Epithelial cell of esophagus (primary cell): Measurements from ENCODE around the gene TEDC1.
"Not testable (repeated sequence)": the region's sequence is repeated elsewhere in the genome, so short reads cannot be mapped to it uniquely, and the experiment has no call there.

Experiments
- DNase-seq: peaks from one replicate; pipeline ENCODE4 v3.0.0; 2010; ENCODE audit warnings: low read depth
- H3K4me3 ChIP-seq: 2 replicates; pipeline ENCODE4 v1.5.1; 2011; ENCODE audit warnings: mild to moderate bottlenecking, low read length, control low read depth
- TF ChIP-seq, protein P1 (sequence below): IDR thresholded peaks from 2 replicates; pipeline ENCODE4 v1.5.1; 2011; ENCODE audit warnings: low read depth, mild to moderate bottlenecking, low read length, control low read depth, inconsistent platforms; ENCODE audit not compliant: insufficient read depth; ENCODE audit errors: missing control alignments

TEDC1 gene

DNA sequence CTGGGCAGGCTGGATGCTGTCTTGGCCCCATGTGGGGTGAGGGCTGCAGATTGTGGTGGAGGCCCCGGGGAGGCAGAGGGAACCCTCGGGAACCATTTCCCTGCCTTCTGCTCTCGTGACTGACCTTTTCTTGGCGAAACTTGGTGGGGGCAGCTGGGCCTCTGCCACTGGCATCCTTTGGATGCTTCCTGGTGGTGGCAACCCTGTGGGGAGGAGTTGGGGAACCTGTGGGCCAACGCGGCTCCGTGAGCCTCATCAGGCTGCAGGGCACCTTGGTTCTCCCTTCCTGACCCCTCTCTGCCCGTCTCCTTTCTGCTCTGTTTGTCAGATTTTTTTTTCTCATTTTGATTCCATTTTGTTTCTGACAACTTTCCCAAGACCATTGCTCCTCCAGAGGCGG is 49.8 kb downstream of the TEDC1 start:
- H3K4me3 ChIP-seq = no peak overlapping the region
- TF ChIP-seq, protein P1, sequence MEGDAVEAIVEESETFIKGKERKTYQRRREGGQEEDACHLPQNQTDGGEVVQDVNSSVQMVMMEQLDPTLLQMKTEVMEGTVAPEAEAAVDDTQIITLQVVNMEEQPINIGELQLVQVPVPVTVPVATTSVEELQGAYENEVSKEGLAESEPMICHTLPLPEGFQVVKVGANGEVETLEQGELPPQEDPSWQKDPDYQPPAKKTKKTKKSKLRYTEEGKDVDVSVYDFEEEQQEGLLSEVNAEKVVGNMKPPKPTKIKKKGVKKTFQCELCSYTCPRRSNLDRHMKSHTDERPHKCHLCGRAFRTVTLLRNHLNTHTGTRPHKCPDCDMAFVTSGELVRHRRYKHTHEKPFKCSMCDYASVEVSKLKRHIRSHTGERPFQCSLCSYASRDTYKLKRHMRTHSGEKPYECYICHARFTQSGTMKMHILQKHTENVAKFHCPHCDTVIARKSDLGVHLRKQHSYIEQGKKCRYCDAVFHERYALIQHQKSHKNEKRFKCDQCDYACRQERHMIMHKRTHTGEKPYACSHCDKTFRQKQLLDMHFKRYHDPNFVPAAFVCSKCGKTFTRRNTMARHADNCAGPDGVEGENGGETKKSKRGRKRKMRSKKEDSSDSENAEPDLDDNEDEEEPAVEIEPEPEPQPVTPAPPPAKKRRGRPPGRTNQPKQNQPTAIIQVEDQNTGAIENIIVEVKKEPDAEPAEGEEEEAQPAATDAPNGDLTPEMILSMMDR = no peak
- DNase-seq = no peak

DNA sequence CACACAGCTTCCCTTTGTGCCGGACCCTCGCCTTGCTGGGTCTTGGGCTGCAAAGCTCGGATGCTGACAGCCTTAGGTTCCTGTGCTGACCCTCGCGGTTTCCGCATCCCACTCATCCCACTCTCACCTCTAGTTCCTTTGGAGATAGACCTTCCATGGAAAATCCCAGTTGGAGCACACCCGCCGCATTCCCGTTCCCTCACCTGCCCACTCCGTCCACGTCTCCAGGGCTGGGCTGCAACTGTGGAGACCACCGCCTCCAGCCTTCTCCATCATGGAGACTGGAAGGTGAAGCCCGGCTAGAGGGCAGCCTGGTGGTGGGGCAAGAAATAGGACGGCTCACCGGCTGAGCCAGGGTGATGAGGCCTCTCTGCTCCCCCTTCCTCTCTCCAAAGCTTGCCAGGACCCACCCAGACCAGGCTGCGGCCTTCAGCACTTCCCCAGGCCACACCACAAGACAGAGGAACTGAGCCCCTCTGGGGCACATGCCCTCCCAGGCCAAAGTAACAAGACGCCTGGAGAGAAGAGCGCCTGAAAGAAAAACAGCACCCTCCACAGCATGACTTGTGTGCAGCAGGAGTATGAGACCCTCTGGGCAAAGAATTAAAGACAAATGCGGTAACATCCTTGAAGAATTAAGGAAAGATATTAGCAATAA is 50.3 kb downstream of the TEDC1 start:
- H3K4me3 ChIP-seq = no peak overlapping the region
- TF ChIP-seq, protein P1 = no peak
- DNase-seq = no peak

DNA sequence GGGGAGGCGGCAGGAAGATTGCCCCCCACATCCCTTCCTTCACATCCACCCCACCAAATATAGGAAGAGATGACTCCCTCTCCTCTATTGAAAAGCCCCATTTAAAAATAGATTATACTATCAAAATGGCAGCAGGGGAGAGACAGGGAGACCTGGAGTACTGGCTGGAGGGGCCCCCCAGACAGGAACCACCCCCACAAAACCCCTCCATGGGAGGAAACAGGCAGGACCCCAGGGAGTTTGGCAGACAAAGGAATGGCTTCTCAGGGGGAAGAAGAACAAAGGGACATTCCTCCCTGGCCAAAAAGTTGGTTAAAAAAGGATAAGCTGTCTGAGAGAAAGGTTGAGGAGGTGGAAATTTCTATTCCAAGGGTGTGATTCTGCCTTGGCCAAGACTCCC is 54.6 kb downstream of the TEDC1 start:
- H3K4me3 ChIP-seq, DNase-seq: not testable (repeated sequence)

DNA sequence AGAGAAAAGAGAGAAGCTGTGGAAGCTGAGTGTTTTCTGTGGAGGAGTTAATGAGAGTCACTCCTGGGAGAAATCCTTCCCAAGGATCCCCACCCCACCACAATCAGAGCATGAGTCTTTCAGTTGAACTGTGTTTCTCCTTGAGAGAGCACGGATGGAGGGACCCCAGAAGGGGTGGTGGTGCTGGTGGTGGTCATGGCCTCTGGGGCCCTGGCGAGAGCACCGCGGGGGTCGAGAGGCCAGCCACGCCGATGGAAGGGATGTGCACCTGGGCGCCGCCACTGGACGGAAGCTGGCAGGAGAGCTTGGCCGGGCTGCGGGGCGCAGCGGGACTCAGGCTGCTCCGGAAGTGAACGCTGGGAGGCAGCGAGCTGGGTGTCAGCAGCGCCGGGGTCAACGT is 55.4 kb downstream of the TEDC1 start:
- not testable (repeated sequence) for H3K4me3 ChIP-seq, DNase-seq

DNA sequence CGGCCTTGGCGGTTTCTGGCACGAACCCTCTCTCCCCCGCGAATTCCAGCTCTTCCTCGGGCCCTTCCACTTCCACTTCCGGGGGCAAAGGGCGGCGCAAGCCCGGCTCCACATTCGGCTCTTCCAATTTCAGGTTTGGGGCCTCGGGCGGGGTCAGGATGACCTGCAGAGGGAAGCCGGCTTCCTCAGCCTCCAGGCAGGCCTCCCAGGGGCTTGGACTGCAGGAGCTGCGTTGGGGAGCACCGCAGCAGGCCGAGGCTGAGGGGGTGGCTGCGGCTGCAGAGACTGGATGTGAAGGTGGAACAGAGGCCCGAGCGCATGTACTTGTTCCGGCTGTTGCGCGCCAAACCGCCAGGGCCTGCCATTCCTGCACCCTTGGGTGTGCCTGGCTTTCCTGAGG is 56.0 kb downstream of the TEDC1 start:
- H3K4me3 ChIP-seq, DNase-seq: not testable (repeated sequence)

DNA sequence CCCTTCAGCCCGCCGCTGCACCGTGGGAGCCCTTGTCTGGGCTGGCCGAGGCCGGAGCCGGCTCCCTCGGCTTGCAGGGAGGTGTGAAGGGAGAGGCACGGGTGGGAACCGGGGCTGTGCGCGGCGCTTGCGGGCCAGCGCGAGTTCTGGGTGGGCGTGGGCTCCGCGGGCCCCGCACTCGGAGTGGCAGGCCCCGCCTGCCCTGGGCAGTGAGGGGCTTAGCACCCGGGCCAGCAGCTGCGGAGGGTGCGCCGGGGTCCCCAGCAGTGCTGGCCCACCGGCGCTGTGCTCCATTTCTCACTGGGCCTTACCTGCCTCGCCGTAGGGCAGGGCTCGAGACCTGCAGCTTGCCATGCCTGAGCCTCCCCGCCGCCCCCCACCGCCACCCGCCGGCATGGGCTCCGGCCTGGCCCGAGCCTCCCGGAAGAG is 56.7 kb downstream of the TEDC1 start:
- no peak overlapping the region for H3K4me3 ChIP-seq
- TF ChIP-seq, protein P1 = no peak
- no peak for DNase-seq
